Naive thymus-derived CD8-positive, alpha-beta T cell (primary cell): Measurements from ENCODE around the gene EXOC3L4. TPM values are rescaled to one million over a fixed set of nuclear protein-coding genes. Genes with fewer than 3 reads are reported as not detected.
"Not testable (repeated sequence)": the region's sequence is repeated elsewhere in the genome, so short reads cannot be mapped to it uniquely, and the experiment has no call there.

Experiments used
- ATAC-seq, 2 donors: fragments of 150-1000 bp; cut with Tn5 transposase in 1 of 2; sonication (Bioruptor Pico), chemical (Tn5 transposase) in 1 of 2; 1 replicate in 1 of 2; 2 replicates in 1 of 2; pipeline ENCODE4 v1.10.0; 2021; ENCODE audit warnings: mild to moderate bottlenecking in 2 of 2, moderate library complexity in 2 of 2
- POLR2A ChIA-PET: fragments of 350-600 bp; sonication (Branson Sonifier 250); formaldehyde crosslinking; loops from one replicate; lab custom pipeline; 2021; ENCODE audit warnings: antibody characterized with exemption; lab: Charles Lee
- DNase-seq, 10 donors: peaks; one replicate each; pipeline versions ENCODE4 v3.0.0 to v3.0.0-alpha.2; 2020 to 2022
- H3K27ac Mint-ChIP-seq, 10 donors: one replicate each; pipeline ENCODE4 v1.8.0; 2020 to 2022; ENCODE audit warnings: mild to moderate bottlenecking in 10 of 10, mixed read lengths in 10 of 10, moderate library complexity in 4 of 10, inconsistent platforms in 1 of 10
- H3K27me3 Mint-ChIP-seq, 5 donors: one replicate each; pipeline ENCODE4 v1.8.0; 2021 to 2022; ENCODE audit warnings: mixed read lengths in 5 of 5
- H3K36me3 Mint-ChIP-seq, 3 donors: one replicate each; pipeline ENCODE4 v1.8.0; 2020 to 2022; ENCODE audit warnings: mixed read lengths in 3 of 3, mild to moderate bottlenecking in 2 of 3, inconsistent platforms in 1 of 3
- H3K4me1 Mint-ChIP-seq, 4 donors: one replicate each; pipeline ENCODE4 v1.8.0; 2021 to 2022; ENCODE audit warnings: mixed read lengths in 4 of 4
- H3K4me3 Mint-ChIP-seq, 10 donors: one replicate each; pipeline ENCODE4 v1.8.0; 2020 to 2022; ENCODE audit warnings: mild to moderate bottlenecking in 10 of 10, mixed read lengths in 10 of 10, moderate library complexity in 6 of 10, inconsistent platforms in 1 of 10
- H3K9me3 Mint-ChIP-seq, 9 donors: one replicate each; pipeline ENCODE4 v1.8.0; 2020 to 2022; ENCODE audit warnings: mixed read lengths in 9 of 9, mild to moderate bottlenecking in 3 of 9, inconsistent platforms in 1 of 9, moderate library complexity in 1 of 9
- polyA plus RNA-seq, 3 donors: library from polyadenylated mRNA; unstranded; fragments of 300-500 nt; fragmentation: Illumina TruSeq; gene quantifications; one replicate each; pipeline ENCODE4 v1.2.3, GENCODE V29; 2021
- total RNA-seq, 8 experiments: library from RNA in 2 of 8; stranded (reverse) in 2 of 8; gene quantifications; one replicate each; pipeline ENCODE4 v1.2.3 and lab custom pipeline; 2021 to 2026

The EXOC3L4 gene
- total and polyA plus RNA-seq, 5 experiments from 2014 or later, result not detected

GRCh38 chr14:103115845-103116572, 21.5 kb downstream of the EXOC3L4 start:
- ATAC-seq (no peak), DNase-seq (no peak)
- Mint-ChIP-seq H3K4me1 (peaks cover 2 to 20% (median 5%) of the 10 kb centered on the region in 4 donors), H3K4me3 (peak overlapping the region in 1 of 10 donors; percentile 62), H3K9me3 (no peaks in the 10 kb centered on the region), H3K27me3 (peaks cover 2 to 34% (median 18%) of the 10 kb centered on the region in 5 donors), H3K27ac (peak overlapping the region in 1 of 10 donors; percentile 53), H3K36me3 (no peaks in the 10 kb centered on the region)
- POLR2A ChIA-PET, result no interaction called here

- Mint-ChIP-seq H3K27me3 (peaks cover 2 to 31% (median 21%) of the 10 kb centered on the region in 5 donors), H3K4me1 (peaks cover 2 to 20% (median 5%) of the 10 kb centered on the region in 4 donors), H3K36me3 (no peaks in the 10 kb centered on the region), H3K9me3 (no peaks in the 10 kb centered on the region), H3K4me3 (no peak overlapping the region), H3K27ac (no peak overlapping the region)
- DNase-seq, result no peak
- no peak for ATAC-seq
- POLR2A ChIA-PET, result no interaction called here
Observed at GRCh38 chr14:103116636-103117035, 22.1 kb downstream of the EXOC3L4 start.

GRCh38 chr14:103117499-103117898, 23.0 kb downstream of the EXOC3L4 start:
- peaks cover 4 to 20% (median 8%) of the 10 kb centered on the region in 4 donors for H3K4me1 Mint-ChIP-seq
- ATAC-seq, H3K27ac Mint-ChIP-seq, H3K9me3 Mint-ChIP-seq, DNase-seq, H3K4me3 Mint-ChIP-seq, H3K36me3 Mint-ChIP-seq: not testable (repeated sequence)
- peaks cover 2 to 33% (median 30%) of the 10 kb centered on the region in 5 donors for H3K27me3 Mint-ChIP-seq
- POLR2A ChIA-PET, result interaction anchor here (0.7 kb wide), 1 partner anchor 45 kb away, joined by 5 read pairs; no protein-coding TSS in a partner anchor

GRCh38 chr14:103118018-103118662, 23.6 kb downstream of the EXOC3L4 start:
- H3K27ac Mint-ChIP-seq, result no peak overlapping the region
- POLR2A ChIA-PET, result no interaction called here
- no peaks in the 10 kb centered on the region for H3K36me3 Mint-ChIP-seq
- peaks cover 4 to 18% (median 8%) of the 10 kb centered on the region in 4 donors for H3K4me1 Mint-ChIP-seq
- peaks cover 2 to 37% (median 27%) of the 10 kb centered on the region in 5 donors for H3K27me3 Mint-ChIP-seq
- ATAC-seq (no peak), DNase-seq (no peak)
- no peaks in the 10 kb centered on the region for H3K9me3 Mint-ChIP-seq
- H3K4me3 Mint-ChIP-seq, result no peak overlapping the region

GRCh38 chr14:103118663-103119404, 24.3 kb downstream of the EXOC3L4 start:
- no peak for ATAC-seq
- Mint-ChIP-seq H3K9me3 (no peaks in the 10 kb centered on the region), H3K4me1 (peaks cover 4 to 18% (median 9%) of the 10 kb centered on the region in 4 donors), H3K27me3 (peaks cover 2 to 40% (median 25%) of the 10 kb centered on the region in 5 donors), H3K36me3 (no peaks in the 10 kb centered on the region), H3K27ac (no peak overlapping the region), H3K4me3 (no peak overlapping the region)
- POLR2A ChIA-PET, result no interaction called here
- no peak for DNase-seq

GRCh38 chr14:103119527-103119926, 25.0 kb downstream of the EXOC3L4 start:
- not testable (repeated sequence) for H3K27ac Mint-ChIP-seq
- H3K4me1 Mint-ChIP-seq, result peaks cover 6 to 17% (median 13%) of the 10 kb centered on the region in 4 donors

GRCh38 chr14:103121121-103121845, 26.8 kb downstream of the EXOC3L4 start:
- H3K27me3 Mint-ChIP-seq, result peaks cover 2 to 49% (median 28%) of the 10 kb centered on the region in 5 donors
- no peaks in the 10 kb centered on the region for H3K36me3 Mint-ChIP-seq
- no peak overlapping the region for H3K27ac Mint-ChIP-seq
- ATAC-seq (no peak), DNase-seq (no peak)
- POLR2A ChIA-PET, result no interaction called here
- H3K4me1 Mint-ChIP-seq, result peaks cover 6 to 9% (median 8%) of the 10 kb centered on the region in 4 donors
- peaks cover 0 to 1% (median 0%) of the 10 kb centered on the region in 9 donors for H3K9me3 Mint-ChIP-seq
- H3K4me3 Mint-ChIP-seq, result peak overlapping the region in 3 of 10 donors; percentile 41 to 43 (median 42)

More at GRCh38 chr14:103119527-103119926, 25.0 kb downstream of the EXOC3L4 start:
- H3K4me3 Mint-ChIP-seq, POLR2A ChIA-PET, DNase-seq, ATAC-seq, H3K36me3 Mint-ChIP-seq, H3K9me3 Mint-ChIP-seq: not testable (repeated sequence)
- H3K27me3 Mint-ChIP-seq, result peaks cover 2 to 46% (median 30%) of the 10 kb centered on the region in 5 donors

- Mint-ChIP-seq H3K27me3 (peaks cover 2 to 49% (median 28%) of the 10 kb centered on the region in 5 donors), H3K36me3 (no peaks in the 10 kb centered on the region), H3K4me3 (peak overlapping the region in 5 of 10 donors; percentile 47 to 61 (median 58)), H3K27ac (no peak overlapping the region), H3K9me3 (peaks cover 0 to 2% (median 0%) of the 10 kb centered on the region in 9 donors), H3K4me1 (peaks cover 6 to 9% (median 8%) of the 10 kb centered on the region in 4 donors)
- POLR2A ChIA-PET, result no interaction called here
- DNase-seq (no peak), ATAC-seq (no peak)
Observed at GRCh38 chr14:103121846-103122584, 27.5 kb downstream of the EXOC3L4 start.

- Mint-ChIP-seq H3K4me1 (peaks cover 6 to 9% (median 8%) of the 10 kb centered on the region in 4 donors), H3K4me3 (peak overlapping the region in 2 of 10 donors; percentile 31 to 47), H3K27me3 (peaks cover 2 to 49% (median 28%) of the 10 kb centered on the region in 5 donors), H3K36me3 (no peaks in the 10 kb centered on the region), H3K27ac (no peak overlapping the region), H3K9me3 (peaks cover 0 to 2% (median 0%) of the 10 kb centered on the region in 9 donors)
- DNase-seq, result no peak
- ATAC-seq, result no peak
- POLR2A ChIA-PET, result no interaction called here
Observed at GRCh38 chr14:103122585-103122946, 28.0 kb downstream of the EXOC3L4 start.

GRCh38 chr14:103122947-103123633, 28.6 kb downstream of the EXOC3L4 start, which contains the start of gene TNFAIP2:
Gene TNFAIP2, plus strand, starts transcription at chr14:103123461. Its CDS starts 2,997 bp downstream, at chr14:103126458.
- H3K36me3 Mint-ChIP-seq, result no peaks in the 10 kb centered on the region
- H3K27ac Mint-ChIP-seq, result no peak within 1 kb of the TSS
- peaks cover 0 to 2% (median 0%) of the 10 kb centered on the region in 9 donors for H3K9me3 Mint-ChIP-seq
- ATAC-seq, result no peak
- POLR2A ChIA-PET, result no interaction called here
- no peak for DNase-seq
- H3K4me1 Mint-ChIP-seq, result peaks cover 6 to 9% (median 8%) of the 10 kb centered on the region in 4 donors
- peaks cover 2 to 49% (median 28%) of the 10 kb centered on the region in 5 donors for H3K27me3 Mint-ChIP-seq
- H3K4me3 Mint-ChIP-seq, result peak within 1 kb of the TSS in 7 of 10 donors; percentile 31 to 61 (median 45)
